ENCODE data around the gene LYRM4.
A peak's percentile ranks its signal among the peaks of the same experiment; 100 is the strongest.

The LYRM4 gene

GRCh38 chr6:5260661-5261544 is at the start of gene LYRM4, which contains the start of gene FARS2:
TSS of gene LYRM4 (minus strand) at chr6:5260950. CDS start at chr6:5260733, 217 bp downstream.
TSS of gene FARS2 (plus strand) at chr6:5261513.
- peak; percentile 38 for TF ChIP-seq POLR2A (IDR thresholded peaks at IDR 0.05; ENCODE audit: low read depth, low read length)
- DNase-seq (ENCODE audit: insufficient read length, low spot score) (peak; percentile 79), FAIRE-seq (peak; percentile 23)

GRCh38 chr6:5308066-5308465 is 47.3 kb upstream of the LYRM4 start:
- FAIRE-seq (no peak), DNase-seq (ENCODE audit: insufficient read length, low spot score) (no peak)
- TF ChIP-seq POLR2A (IDR thresholded peaks at IDR 0.05; ENCODE audit: low read depth, low read length), result no peak

GRCh38 chr6:5307058-5307457 is 46.3 kb upstream of the LYRM4 start:
- TF ChIP-seq POLR2A (IDR thresholded peaks at IDR 0.05; ENCODE audit: low read depth, low read length), result no peak
- FAIRE-seq, result no peak
- no peak for DNase-seq (ENCODE audit: insufficient read length, low spot score)

- FAIRE-seq (no peak), DNase-seq (ENCODE audit: insufficient read length, low spot score) (no peak)
- TF ChIP-seq POLR2A (IDR thresholded peaks at IDR 0.05; ENCODE audit: low read depth, low read length), result no peak
Measured at GRCh38 chr6:5305968-5306626, 45.3 kb upstream of the LYRM4 start.

GRCh38 chr6:5303682-5304081 is 42.9 kb upstream of the LYRM4 start:
- no peak for TF ChIP-seq POLR2A (IDR thresholded peaks at IDR 0.05; ENCODE audit: low read depth, low read length)
- FAIRE-seq (no peak), DNase-seq (ENCODE audit: insufficient read length, low spot score) (no peak)

GRCh38 chr6:5302995-5303622 is 42.4 kb upstream of the LYRM4 start:
- no peak for FAIRE-seq
- DNase-seq (ENCODE audit: insufficient read length, low spot score), result no peak
- TF ChIP-seq POLR2A (IDR thresholded peaks at IDR 0.05; ENCODE audit: low read depth, low read length), result no peak

GRCh38 chr6:5302220-5302946 is 41.6 kb upstream of the LYRM4 start:
- FAIRE-seq, result no peak
- no peak for DNase-seq (ENCODE audit: insufficient read length, low spot score)
- no peak for TF ChIP-seq POLR2A (IDR thresholded peaks at IDR 0.05; ENCODE audit: low read depth, low read length)

GRCh38 chr6:5300206-5300764 is 39.5 kb upstream of the LYRM4 start:
- FAIRE-seq (no peak), DNase-seq (ENCODE audit: insufficient read length, low spot score) (no peak)
- TF ChIP-seq POLR2A (IDR thresholded peaks at IDR 0.05; ENCODE audit: low read depth, low read length), result no peak

GRCh38 chr6:5295623-5296022 is 34.9 kb upstream of the LYRM4 start:
- DNase-seq (ENCODE audit: insufficient read length, low spot score) (no peak), FAIRE-seq (no peak)
- TF ChIP-seq POLR2A (IDR thresholded peaks at IDR 0.05; ENCODE audit: low read depth, low read length), result no peak

GRCh38 chr6:5294392-5295211 is 33.9 kb upstream of the LYRM4 start:
- DNase-seq (ENCODE audit: insufficient read length, low spot score) (no peak), FAIRE-seq (no peak)

GRCh38 chr6:5293692-5294091 is 32.9 kb upstream of the LYRM4 start:
- no peak for TF ChIP-seq POLR2A (IDR thresholded peaks at IDR 0.05; ENCODE audit: low read depth, low read length)
- FAIRE-seq, result no peak
- no peak for DNase-seq (ENCODE audit: insufficient read length, low spot score)

More at GRCh38 chr6:5294392-5295211, 33.9 kb upstream of the LYRM4 start:
- TF ChIP-seq POLR2A (IDR thresholded peaks at IDR 0.05; ENCODE audit: low read depth, low read length), result no peak

- no peak for TF ChIP-seq POLR2A (IDR thresholded peaks at IDR 0.05; ENCODE audit: low read depth, low read length)
- DNase-seq (ENCODE audit: insufficient read length, low spot score), result no peak
- FAIRE-seq, result no peak
Measured at GRCh38 chr6:5292154-5292553, 31.4 kb upstream of the LYRM4 start.

- DNase-seq (ENCODE audit: insufficient read length, low spot score) (no peak), FAIRE-seq (no peak)
- TF ChIP-seq POLR2A (IDR thresholded peaks at IDR 0.05; ENCODE audit: low read depth, low read length), result no peak
Measured at GRCh38 chr6:5290500-5290899, 29.8 kb upstream of the LYRM4 start.
